Neural cell (in vitro differentiated cells): ENCODE data around the gene CASKIN2. TPM values are rescaled to one million over a fixed set of nuclear protein-coding genes. Genes with fewer than 3 reads are reported as not detected.

ENCODE experiments used
- H2AFZ ChIP-seq: fragments of 200-600, 300-800 bp; sonication (generic), shearing (Covaris generic); 2 replicates; pipeline ENCODE4 v1.6.0; 2014; ENCODE audit warnings: low read depth, mild to moderate bottlenecking, antibody characterized with exemption, low read length, moderate library complexity
- H3F3A ChIP-seq: fragments of 200-600 bp; shearing (Covaris generic); 2 replicates; pipeline ENCODE4 v1.6.1; 2016; ENCODE audit warnings: mild to moderate bottlenecking, moderate library complexity, mixed read lengths, antibody characterized with exemption, low read length; ENCODE audit not compliant: insufficient read depth, poor library complexity, severe bottlenecking
- H3K27ac ChIP-seq: fragments of 200-600, 300-800 bp; sonication (generic), shearing (Covaris generic); 2 replicates; pipeline ENCODE4 v1.5.1; 2014; ENCODE audit warnings: mild to moderate bottlenecking, low read length, moderate library complexity
- H3K27me3 ChIP-seq: fragments of 300-800, 200-600 bp; sonication (generic), shearing (Covaris generic); 2 replicates; pipeline ENCODE4 v1.6.0; 2014; ENCODE audit warnings: mild to moderate bottlenecking, low read depth, low read length, moderate library complexity; ENCODE audit not compliant: insufficient read depth
- H3K36me3 ChIP-seq: fragments of 300-800, 200-600 bp; sonication (generic), shearing (Covaris generic); 2 replicates; pipeline ENCODE4 v1.5.1; 2014; ENCODE audit warnings: mild to moderate bottlenecking, antibody characterized with exemption, low read length, moderate library complexity; ENCODE audit not compliant: insufficient read depth
- H3K4me2 ChIP-seq: fragments of 300-800, 200-600 bp; sonication (generic), shearing (Covaris generic); 2 replicates; pipeline ENCODE4 v1.6.0; 2014; ENCODE audit warnings: mild to moderate bottlenecking, low read length
- H3K4me3 ChIP-seq: fragments of 300-800, 200-600 bp; sonication (generic), shearing (Covaris generic); 2 replicates; pipeline ENCODE4 v1.5.1; 2014; ENCODE audit warnings: mild to moderate bottlenecking, low read length, moderate library complexity
- H3K79me2 ChIP-seq: fragments of 200-600 bp; shearing (Covaris generic); replicated peaks from 2 replicates; pipeline ENCODE4 v1.6.0; 2014; ENCODE audit warnings: mild to moderate bottlenecking, low read length, moderate library complexity; ENCODE audit not compliant: insufficient read depth
- H3K9ac ChIP-seq: fragments of 300-800, 200-600 bp; sonication (generic), shearing (Covaris generic); 2 replicates; pipeline ENCODE4 v1.6.1; 2016; ENCODE audit warnings: mild to moderate bottlenecking, low read length, mixed read lengths
- H3K9me2 ChIP-seq: fragments of 200-600 bp; shearing (Covaris generic); 2 replicates; pipeline ENCODE4 v1.6.1; 2016; ENCODE audit warnings: mild to moderate bottlenecking, low read length, mixed read lengths; ENCODE audit not compliant: insufficient read depth
- H3K9me3 ChIP-seq: fragments of 200-600, 300-800 bp; sonication (generic), shearing (Covaris generic); 2 replicates; pipeline ENCODE4 v1.6.1; 2016; ENCODE audit warnings: mild to moderate bottlenecking, mixed run types, low read length, moderate library complexity, mixed read lengths
- H4K20me1 ChIP-seq: fragments of 200-600 bp; shearing (Covaris generic); 2 replicates; pipeline ENCODE4 v1.6.1; 2016; ENCODE audit warnings: mild to moderate bottlenecking, mixed run types; ENCODE audit not compliant: insufficient read depth
- CTCF ChIP-seq: fragments of 450-650 bp; IDR thresholded peaks from 2 replicates; pipeline ENCODE4 v1.5.1; 2014; ENCODE audit warnings: antibody characterized with exemption, mild to moderate bottlenecking, moderate library complexity; ENCODE audit not compliant: poor library complexity, severe bottlenecking
- EP300 ChIP-seq: fragments of 450-650 bp; conservative IDR thresholded peaks from 2 replicates; pipeline ENCODE4 v1.6.1; 2014; ENCODE audit warnings: antibody characterized with exemption, mild to moderate bottlenecking, moderate library complexity; ENCODE audit not compliant: poor library complexity, severe bottlenecking
- EZH2 ChIP-seq: fragments of 200-600, 300-800 bp; shearing (Covaris generic), sonication (generic); IDR thresholded peaks from 2 replicates; pipeline ENCODE4 v1.6.1; 2014; ENCODE audit warnings: antibody characterized with exemption, low read length, borderline replicate concordance, mild to moderate bottlenecking; ENCODE audit not compliant: insufficient read depth, poor library complexity, severe bottlenecking
- MXI1 ChIP-seq: fragments of 450-650 bp; conservative IDR thresholded peaks from 2 replicates; pipeline ENCODE4 v1.6.1; 2014; ENCODE audit warnings: antibody characterized with exemption, mild to moderate bottlenecking; ENCODE audit not compliant: poor library complexity, severe bottlenecking
- POLR2AphosphoS5 ChIP-seq: IDR thresholded peaks from 2 replicates; pipeline ENCODE4 v1.6.1; 2012
- RAD21 ChIP-seq: fragments of 450-650 bp; conservative IDR thresholded peaks from 2 replicates; pipeline ENCODE4 v1.6.1; 2014; ENCODE audit warnings: antibody characterized with exemption, mild to moderate bottlenecking, moderate library complexity
- REST ChIP-seq: IDR thresholded peaks from 2 replicates; pipeline ENCODE4 v1.6.1; 2012; ENCODE audit warnings: borderline replicate concordance
- SMC3 ChIP-seq: fragments of 450-650 bp; conservative IDR thresholded peaks from 2 replicates; pipeline ENCODE4 v1.6.1; 2014; ENCODE audit warnings: antibody characterized with exemption, mild to moderate bottlenecking, moderate library complexity; ENCODE audit not compliant: poor library complexity
- TAF1 ChIP-seq: IDR thresholded peaks from 2 replicates; pipeline ENCODE4 v1.6.1; 2012; ENCODE audit warnings: low read depth
- polyA plus RNA-seq: library from polyadenylated mRNA; depleted of rRNA; stranded (reverse); fragments of >200 nt; gene quantifications from 2 replicates; pipeline ENCODE4 v1.2.3, GENCODE V29; 2014

Gene CASKIN2
- polyA plus RNA-seq, 1 donor from 2014 or later, result 2.8 TPM

GRCh38 chr17:75553295-75554110 is 38.2 kb upstream of the CASKIN2 start:
- no peaks in the 10 kb centered on the region for H3K36me3 ChIP-seq
- H3F3A ChIP-seq, result no peaks in the 10 kb centered on the region
- no peaks in the 10 kb centered on the region for H3K9me2 ChIP-seq
- H3K79me2 ChIP-seq, result no peaks in the 10 kb centered on the region
- no peak overlapping the region for H3K4me3 ChIP-seq
- no peaks in the 10 kb centered on the region for H3K27me3 ChIP-seq
- H4K20me1 ChIP-seq, result no peaks in the 10 kb centered on the region
- no peak overlapping the region for H3K4me2 ChIP-seq
- TF ChIP-seq MXI1, result no peak
- no peak for TF ChIP-seq SMC3
- no peak for TF ChIP-seq EZH2
- TF ChIP-seq RAD21, result no peak
- no peak overlapping the region for H3K9ac ChIP-seq
- H3K27ac ChIP-seq, result no peak overlapping the region
- no peaks in the 10 kb centered on the region for H3K9me3 ChIP-seq
- H2AFZ ChIP-seq, result no peak overlapping the region

GRCh38 chr17:75552425-75553294 is 37.3 kb upstream of the CASKIN2 start:
- no peaks in the 10 kb centered on the region for H3K79me2 ChIP-seq
- no peaks in the 10 kb centered on the region for H3K9me2 ChIP-seq
- no peaks in the 10 kb centered on the region for H3K27me3 ChIP-seq
- no peaks in the 10 kb centered on the region for H4K20me1 ChIP-seq
- H3F3A ChIP-seq, result no peaks in the 10 kb centered on the region
- no peak overlapping the region for H3K27ac ChIP-seq
- no peak overlapping the region for H2AFZ ChIP-seq
- no peak overlapping the region for H3K4me3 ChIP-seq
- H3K36me3 ChIP-seq, result no peaks in the 10 kb centered on the region
- no peaks in the 10 kb centered on the region for H3K9me3 ChIP-seq
- no peak overlapping the region for H3K9ac ChIP-seq
- H3K4me2 ChIP-seq, result no peak overlapping the region
- TF ChIP-seq POLR2AphosphoS5, result no peak
- no peak for TF ChIP-seq EP300
- TF ChIP-seq TAF1, result no peak
- no peak for TF ChIP-seq SMC3
- no peak for TF ChIP-seq MXI1
- TF ChIP-seq EZH2, result no peak
- no peak for TF ChIP-seq REST
- TF ChIP-seq RAD21, result no peak
- TF ChIP-seq CTCF, result no peak
